ENCODE data around the gene DPYSL3. TPM values are rescaled to one million over a fixed set of nuclear protein-coding genes. Genes with fewer than 3 reads are reported as not detected.

The DPYSL3 gene
- total RNA-seq, 1 donor from 2014 or later: 0.89 TPM

- H3K4me3 Mint-ChIP-seq (ENCODE audit: low read depth): no peak overlapping the region
- H3K36me3 Mint-ChIP-seq (ENCODE audit: low read depth): no peaks in the 10 kb centered on the region
- peaks cover 1% of the 10 kb centered on the region for H3K4me1 Mint-ChIP-seq (ENCODE audit: low read depth)
- peaks cover 31% of the 10 kb centered on the region for H3K27me3 Mint-ChIP-seq (ENCODE audit: low read depth)
- no peaks in the 10 kb centered on the region for H3K9me3 Mint-ChIP-seq
- no peak for DNase-seq (ENCODE audit: low spot score)
- H3K27ac Mint-ChIP-seq: no peak overlapping the region
- intact Hi-C loops (cut with micrococcal nuclease): no loop called here
These were observed 1.2 kb downstream of the DPYSL3 start for GRCh38 chr5:147508711-147509040.

DNA sequence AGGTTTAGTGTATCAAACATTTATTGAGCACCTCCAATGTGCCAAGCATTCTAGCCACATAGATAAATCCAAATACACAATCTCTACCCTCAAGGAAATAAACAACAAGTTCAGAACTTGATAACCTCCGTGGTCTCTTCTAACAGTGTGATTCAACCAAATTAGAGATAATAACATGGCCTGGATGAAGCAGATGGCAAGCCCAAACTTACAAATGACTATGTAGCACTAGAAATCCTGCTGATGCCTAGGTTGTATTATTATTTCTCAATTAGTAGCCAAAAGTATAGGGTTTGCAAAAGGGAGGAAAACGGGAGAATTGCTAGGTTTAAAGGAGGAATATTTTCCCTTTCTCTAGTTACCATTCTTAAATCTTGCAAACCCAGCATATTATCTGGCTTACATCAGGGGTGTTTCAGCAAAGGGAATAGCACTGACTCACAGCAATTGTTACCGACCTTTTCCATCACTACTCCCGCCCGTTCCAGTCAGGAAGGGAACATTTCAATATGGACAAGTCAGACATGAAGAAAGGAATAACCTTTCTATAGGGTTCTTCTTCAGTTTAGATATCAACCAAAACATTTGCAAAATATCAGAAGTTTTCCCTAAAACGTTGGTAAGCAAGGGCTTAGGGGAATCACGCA, 2.3 kb downstream of the DPYSL3 start:
- Mint-ChIP-seq H3K4me1 (ENCODE audit: low read depth) (peaks cover 1% of the 10 kb centered on the region), H3K36me3 (ENCODE audit: low read depth) (no peaks in the 10 kb centered on the region), H3K4me3 (ENCODE audit: low read depth) (no peak overlapping the region), H3K27me3 (ENCODE audit: low read depth) (peaks cover 31% of the 10 kb centered on the region), H3K27ac (no peak overlapping the region), H3K9me3 (no peaks in the 10 kb centered on the region)
- intact Hi-C loops (cut with micrococcal nuclease): no loop called here
- DNase-seq (ENCODE audit: low spot score): no peak

DNA sequence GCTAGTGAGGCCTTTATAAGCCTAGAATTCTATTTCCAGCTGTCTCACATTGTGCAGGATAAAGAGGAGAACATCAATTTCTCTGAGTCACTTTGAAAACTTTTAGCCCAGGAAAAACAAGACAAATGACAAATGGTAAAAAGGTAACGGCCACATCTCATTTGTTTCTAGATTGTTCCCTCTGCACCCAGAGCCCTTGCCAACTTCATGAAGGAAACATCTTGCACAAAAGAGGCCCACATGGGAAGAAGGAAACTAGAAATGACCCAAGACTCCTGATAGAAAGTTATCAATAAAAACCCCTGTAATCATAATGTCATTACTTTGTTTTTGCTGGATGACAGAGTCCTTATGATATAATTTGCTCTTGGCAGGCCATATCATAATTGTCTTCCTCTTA, 5.3 kb downstream of the DPYSL3 start:
- H3K27me3 Mint-ChIP-seq (ENCODE audit: low read depth): peaks cover 15% of the 10 kb centered on the region
- no peak for DNase-seq (ENCODE audit: low spot score)
- no peak overlapping the region for H3K27ac Mint-ChIP-seq
- H3K9me3 Mint-ChIP-seq: no peaks in the 10 kb centered on the region
- intact Hi-C loops (cut with micrococcal nuclease): no loop called here
- H3K36me3 Mint-ChIP-seq (ENCODE audit: low read depth): no peaks in the 10 kb centered on the region
- H3K4me3 Mint-ChIP-seq (ENCODE audit: low read depth): no peak overlapping the region
- no peaks in the 10 kb centered on the region for H3K4me1 Mint-ChIP-seq (ENCODE audit: low read depth)

GRCh38 chr5:147504011-147504410, 5.9 kb downstream of the DPYSL3 start:
- intact Hi-C loops (cut with micrococcal nuclease): no loop called here
- no peak for DNase-seq (ENCODE audit: low spot score)
- H3K27me3 Mint-ChIP-seq (ENCODE audit: low read depth): peaks cover 14% of the 10 kb centered on the region
- H3K9me3 Mint-ChIP-seq: no peaks in the 10 kb centered on the region
- H3K4me1 Mint-ChIP-seq (ENCODE audit: low read depth): no peaks in the 10 kb centered on the region
- H3K4me3 Mint-ChIP-seq (ENCODE audit: low read depth): no peak overlapping the region
- H3K36me3 Mint-ChIP-seq (ENCODE audit: low read depth): no peaks in the 10 kb centered on the region
- no peak overlapping the region for H3K27ac Mint-ChIP-seq

DNA sequence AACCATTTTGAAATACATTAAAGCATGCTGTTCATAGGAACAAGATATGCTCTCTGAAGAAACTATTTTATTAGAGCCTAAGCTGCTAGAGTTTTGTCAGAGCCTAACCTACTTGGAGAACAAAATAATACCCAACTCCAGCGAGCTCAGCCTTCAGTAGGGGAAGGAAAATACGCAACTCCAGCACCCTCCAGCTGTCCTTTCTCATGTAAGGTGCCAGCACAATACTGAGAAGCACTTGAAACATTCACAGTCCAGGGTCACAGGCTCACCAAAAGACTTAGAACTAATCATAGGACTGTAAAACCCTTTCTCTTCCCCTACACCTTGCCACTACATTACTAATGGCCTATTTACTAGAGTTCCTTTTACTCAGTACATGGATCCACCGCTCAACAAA, 18.9 kb downstream of the DPYSL3 start:
- no peak overlapping the region for H3K4me3 Mint-ChIP-seq (ENCODE audit: low read depth)
- DNase-seq (ENCODE audit: low spot score): no peak
- H3K4me1 Mint-ChIP-seq (ENCODE audit: low read depth): no peaks in the 10 kb centered on the region
- no peak overlapping the region for H3K27ac Mint-ChIP-seq
- no peaks in the 10 kb centered on the region for H3K36me3 Mint-ChIP-seq (ENCODE audit: low read depth)
- intact Hi-C loops (cut with micrococcal nuclease): no loop called here
- no peaks in the 10 kb centered on the region for H3K27me3 Mint-ChIP-seq (ENCODE audit: low read depth)
- no peaks in the 10 kb centered on the region for H3K9me3 Mint-ChIP-seq

DNA sequence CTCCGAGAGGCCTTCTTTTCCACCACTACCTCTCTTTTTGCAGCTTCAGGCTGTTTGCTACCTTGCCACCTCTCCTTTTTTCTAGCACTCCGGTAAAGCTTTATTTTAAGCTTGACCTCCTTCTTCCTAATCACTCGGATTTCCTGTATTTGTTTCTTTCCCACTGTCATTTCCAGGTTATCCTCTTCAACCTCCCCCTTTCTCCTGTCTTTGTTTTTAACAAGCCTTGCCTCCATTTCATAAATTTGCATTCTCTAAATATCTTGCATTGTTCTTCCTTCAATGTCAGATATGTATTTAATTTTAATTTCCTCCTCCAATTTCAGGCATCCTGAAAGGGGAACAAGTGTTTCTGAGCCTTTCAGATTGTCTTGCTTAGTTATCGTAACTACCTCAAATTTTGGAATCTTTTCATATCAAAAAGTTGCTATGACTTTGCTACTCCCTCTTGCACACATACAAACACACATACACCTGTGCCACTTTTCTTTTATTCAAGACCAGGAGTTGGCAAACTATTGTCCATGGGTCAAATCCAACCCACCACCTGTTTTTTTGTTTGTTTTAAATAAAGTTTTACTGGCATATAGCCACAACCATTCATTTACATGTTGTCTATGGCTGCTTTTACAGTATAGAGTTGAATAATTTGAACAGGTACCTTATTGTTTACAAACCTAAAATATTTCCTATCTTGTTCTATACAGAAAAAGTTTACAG, 22.7 kb downstream of the DPYSL3 start:
- no peaks in the 10 kb centered on the region for H3K9me3 Mint-ChIP-seq
- H3K27me3 Mint-ChIP-seq (ENCODE audit: low read depth): no peaks in the 10 kb centered on the region
- no peak overlapping the region for H3K4me3 Mint-ChIP-seq (ENCODE audit: low read depth)
- no peak for DNase-seq (ENCODE audit: low spot score)
- intact Hi-C loops (cut with micrococcal nuclease): no loop called here
- no peaks in the 10 kb centered on the region for H3K4me1 Mint-ChIP-seq (ENCODE audit: low read depth)
- H3K27ac Mint-ChIP-seq: no peak overlapping the region
- H3K36me3 Mint-ChIP-seq (ENCODE audit: low read depth): no peaks in the 10 kb centered on the region

DNA sequence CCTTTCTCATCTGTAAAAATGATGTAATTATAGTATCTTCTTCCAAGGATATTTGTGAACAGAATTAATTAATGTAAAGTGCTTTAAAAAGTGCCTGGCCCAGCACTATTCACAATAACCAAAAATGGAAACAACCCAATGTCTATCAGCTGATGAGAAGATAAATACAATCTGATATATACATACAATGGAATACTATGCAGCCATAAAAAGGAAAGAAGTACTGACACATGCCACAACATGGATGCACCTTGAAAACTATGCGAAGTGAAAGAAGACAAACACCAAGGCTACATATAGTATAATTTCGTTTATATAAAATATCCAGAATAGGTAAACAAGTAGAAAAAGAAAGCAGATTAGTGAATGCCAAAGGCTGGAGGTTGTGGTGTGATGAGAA, 24.1 kb downstream of the DPYSL3 start:
- no peak for DNase-seq (ENCODE audit: low spot score)
- Mint-ChIP-seq H3K9me3 (no peaks in the 10 kb centered on the region), H3K4me1 (ENCODE audit: low read depth) (no peaks in the 10 kb centered on the region), H3K27me3 (ENCODE audit: low read depth) (no peaks in the 10 kb centered on the region), H3K4me3 (ENCODE audit: low read depth) (no peak overlapping the region), H3K27ac (no peak overlapping the region), H3K36me3 (ENCODE audit: low read depth) (no peaks in the 10 kb centered on the region)
- intact Hi-C loops (cut with micrococcal nuclease): no loop called here

DNA sequence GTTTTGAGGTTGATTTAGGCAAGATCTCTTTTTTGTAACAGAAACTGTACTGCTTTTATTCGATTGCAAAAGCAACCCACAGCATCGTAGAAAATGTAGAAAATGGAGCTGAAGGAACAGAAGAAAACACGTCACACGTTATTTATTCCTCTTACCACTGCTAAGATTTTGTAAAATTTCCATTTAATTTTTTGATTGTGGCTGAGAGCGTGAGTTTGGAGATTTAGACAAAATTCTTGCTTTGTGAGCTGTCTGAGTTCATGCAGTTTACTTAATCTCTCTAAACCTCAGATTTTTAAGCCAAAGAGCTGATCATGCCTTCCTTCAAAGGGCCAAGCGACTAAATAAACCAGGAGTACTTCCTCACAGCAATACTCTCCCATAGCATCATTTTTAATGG, 24.8 kb downstream of the DPYSL3 start:
- no peaks in the 10 kb centered on the region for H3K36me3 Mint-ChIP-seq (ENCODE audit: low read depth)
- H3K4me1 Mint-ChIP-seq (ENCODE audit: low read depth): no peaks in the 10 kb centered on the region
- intact Hi-C loops (cut with micrococcal nuclease): no loop called here
- no peak for DNase-seq (ENCODE audit: low spot score)
- H3K4me3 Mint-ChIP-seq (ENCODE audit: low read depth): no peak overlapping the region
- H3K9me3 Mint-ChIP-seq: no peaks in the 10 kb centered on the region
- H3K27ac Mint-ChIP-seq: no peak overlapping the region
- no peaks in the 10 kb centered on the region for H3K27me3 Mint-ChIP-seq (ENCODE audit: low read depth)

DNA sequence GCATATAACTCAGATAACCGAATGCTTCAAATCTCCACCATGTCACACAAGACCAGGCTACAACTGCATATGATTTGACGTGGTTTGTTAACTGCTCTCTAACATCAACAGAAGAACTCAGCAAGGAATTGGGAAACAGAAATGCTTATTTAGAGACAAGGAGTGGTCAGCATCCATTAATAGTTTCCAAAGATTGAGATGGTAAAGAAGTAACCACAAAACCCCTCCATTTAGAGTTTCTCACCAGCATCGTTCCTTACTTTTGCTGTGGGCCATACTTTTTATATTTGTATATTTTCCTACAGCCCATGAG, 25.2 kb downstream of the DPYSL3 start:
- no peaks in the 10 kb centered on the region for H3K4me1 Mint-ChIP-seq (ENCODE audit: low read depth)
- no peak overlapping the region for H3K27ac Mint-ChIP-seq

GRCh38 chr5:147483961-147484707, 25.7 kb downstream of the DPYSL3 start:
- H3K4me1 Mint-ChIP-seq (ENCODE audit: low read depth): no peaks in the 10 kb centered on the region
- intact Hi-C loops (cut with micrococcal nuclease): no loop called here
- no peaks in the 10 kb centered on the region for H3K36me3 Mint-ChIP-seq (ENCODE audit: low read depth)
- H3K9me3 Mint-ChIP-seq: no peaks in the 10 kb centered on the region
- no peak overlapping the region for H3K27ac Mint-ChIP-seq
- H3K4me3 Mint-ChIP-seq (ENCODE audit: low read depth): no peak overlapping the region
- DNase-seq (ENCODE audit: low spot score): no peak
- H3K27me3 Mint-ChIP-seq (ENCODE audit: low read depth): no peaks in the 10 kb centered on the region

More for the DNA sequence above, 25.2 kb downstream of the DPYSL3 start:
- Mint-ChIP-seq H3K9me3 (no peaks in the 10 kb centered on the region), H3K36me3 (ENCODE audit: low read depth) (no peaks in the 10 kb centered on the region), H3K27me3 (ENCODE audit: low read depth) (no peaks in the 10 kb centered on the region), H3K4me3 (ENCODE audit: low read depth) (no peak overlapping the region)
- intact Hi-C loops (cut with micrococcal nuclease): no loop called here
- no peak for DNase-seq (ENCODE audit: low spot score)

GRCh38 chr5:147483188-147483790, 26.6 kb downstream of the DPYSL3 start:
- no peaks in the 10 kb centered on the region for H3K4me1 Mint-ChIP-seq (ENCODE audit: low read depth)
- no peaks in the 10 kb centered on the region for H3K9me3 Mint-ChIP-seq
- intact Hi-C loops (cut with micrococcal nuclease): no loop called here
- H3K27me3 Mint-ChIP-seq (ENCODE audit: low read depth): peaks cover 2% of the 10 kb centered on the region
- no peak for DNase-seq (ENCODE audit: low spot score)
- H3K36me3 Mint-ChIP-seq (ENCODE audit: low read depth): no peaks in the 10 kb centered on the region
- no peak overlapping the region for H3K27ac Mint-ChIP-seq
- H3K4me3 Mint-ChIP-seq (ENCODE audit: low read depth): no peak overlapping the region

DNA sequence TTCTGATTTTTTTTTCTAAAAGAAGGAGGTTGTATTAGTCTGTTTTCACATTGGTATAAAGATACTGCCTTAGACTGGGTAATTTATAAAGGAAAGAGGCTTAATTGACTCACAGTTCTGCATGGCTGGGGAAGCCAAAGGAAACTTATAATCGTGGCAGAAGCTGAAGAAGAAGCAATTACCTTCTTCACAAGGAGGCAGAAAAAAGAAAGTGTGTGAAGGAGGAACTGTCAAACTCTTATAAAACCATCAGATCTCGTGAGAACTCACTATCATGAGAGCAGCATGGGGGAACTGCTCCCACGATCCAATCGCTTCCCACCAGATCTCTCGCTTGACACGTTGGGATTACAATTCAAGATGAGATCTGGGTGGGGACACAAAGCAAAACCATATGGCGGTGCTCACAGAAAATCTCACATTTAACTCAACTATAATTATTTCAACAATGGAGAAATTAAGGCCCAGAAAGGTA, 27.1 kb downstream of the DPYSL3 start:
- Mint-ChIP-seq H3K9me3 (no peaks in the 10 kb centered on the region), H3K4me3 (ENCODE audit: low read depth) (no peak overlapping the region), H3K27me3 (ENCODE audit: low read depth) (peaks cover 2% of the 10 kb centered on the region), H3K36me3 (ENCODE audit: low read depth) (no peaks in the 10 kb centered on the region), H3K27ac (no peak overlapping the region), H3K4me1 (ENCODE audit: low read depth) (no peaks in the 10 kb centered on the region)
- no peak for DNase-seq (ENCODE audit: low spot score)
- intact Hi-C loops (cut with micrococcal nuclease): no loop called here

Data from activated T-helper 2 cell treated with anti-CD3 and anti-CD28 coated beads, Interferon-gamma antibody, Interleukin-2, Interleukin-4, amounts not matched to agents 10 μg/mL and 5 μg/mL and 100 μg/mL, durations not matched to agents 14 hours and 24 hours and 36 hours (primary cell).